PFSK-1 (cell line): ENCODE measurements around the gene CENPX.
A peak's percentile ranks its signal among the peaks of the same experiment; 100 is the strongest.

Source experiments
- FOXP2 ChIP-seq: optimal IDR thresholded peaks from 2 replicates; pipeline ENCODE3; 2011; ENCODE audit warnings: borderline replicate concordance, control low read depth, inconsistent platforms; ENCODE audit not compliant: insufficient read depth; ENCODE audit errors: extremely low read length, extremely low read depth
- POLR2AphosphoS5 ChIP-seq: IDR thresholded peaks from 2 replicates; pipeline ENCODE4 v1.6.1; 2012; ENCODE audit warnings: low read depth, mild to moderate bottlenecking, control low read depth, low read length, moderate library complexity
- SIN3A ChIP-seq: IDR thresholded peaks from 2 replicates; pipeline ENCODE4 v1.6.1; 2012; ENCODE audit warnings: mild to moderate bottlenecking, low read length, moderate library complexity, borderline replicate concordance; ENCODE audit not compliant: insufficient read depth
- TAF1 ChIP-seq: IDR thresholded peaks from 2 replicates; pipeline ENCODE4 v1.6.1; 2012; ENCODE audit warnings: low read length, control low read depth, borderline replicate concordance; ENCODE audit not compliant: insufficient read depth
- TF ChIP-seq, protein P1 (sequence below), 2 experiments: IDR thresholded peaks; 2 replicates each; pipeline versions ENCODE4 v1.6.1 to v1.8.0; 2011 to 2012; ENCODE audit warnings: low read depth in 2 of 2, low read length in 2 of 2, control low read depth in 1 of 2, inconsistent platforms in 1 of 2, mild to moderate bottlenecking in 1 of 2, moderate library complexity in 1 of 2; ENCODE audit not compliant: insufficient read depth in 1 of 2

CENPX gene

DNA sequence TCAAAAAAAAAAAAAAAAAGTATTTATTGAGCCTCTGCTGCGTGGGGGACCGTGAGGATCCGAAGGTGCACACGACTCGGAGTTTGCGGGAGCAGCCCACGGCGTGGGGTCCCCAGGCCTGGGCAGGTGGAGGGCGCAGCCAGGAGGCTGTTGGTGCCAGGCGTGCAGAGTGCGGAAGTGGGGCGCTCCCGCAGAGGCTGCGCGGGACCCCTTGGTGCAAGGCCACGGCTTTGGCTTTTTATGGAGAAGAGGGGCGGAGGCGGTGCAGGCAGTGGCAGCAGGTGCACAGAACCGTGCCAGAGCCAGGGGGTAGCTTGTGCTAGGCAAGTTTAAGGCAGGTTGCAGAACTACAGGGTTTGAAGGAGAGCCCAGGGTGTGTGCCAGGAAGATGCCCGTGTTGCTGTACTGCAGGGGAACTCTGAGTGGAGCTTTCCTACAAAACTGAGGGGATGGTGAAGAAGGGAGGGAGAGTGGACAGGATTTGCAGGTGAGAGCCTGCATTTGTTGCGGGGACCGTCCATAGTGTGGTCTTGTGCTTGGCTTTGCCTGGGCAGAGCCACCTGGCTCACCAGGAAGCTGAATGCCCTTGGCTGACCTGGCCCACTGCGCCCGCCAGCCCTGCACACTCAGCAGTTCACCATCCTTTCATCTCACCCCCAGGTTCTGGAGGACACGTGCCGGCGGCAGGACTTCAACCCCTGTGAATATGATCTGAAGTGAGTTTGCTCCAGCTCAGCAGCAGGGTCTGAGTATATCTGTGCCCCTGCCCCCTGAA, 44.0 kb downstream of the CENPX start:
- TF ChIP-seq FOXP2 (no peak), TAF1 (no peak), POLR2AphosphoS5 (no peak), SIN3A (no peak)
- TF ChIP-seq, protein P1, sequence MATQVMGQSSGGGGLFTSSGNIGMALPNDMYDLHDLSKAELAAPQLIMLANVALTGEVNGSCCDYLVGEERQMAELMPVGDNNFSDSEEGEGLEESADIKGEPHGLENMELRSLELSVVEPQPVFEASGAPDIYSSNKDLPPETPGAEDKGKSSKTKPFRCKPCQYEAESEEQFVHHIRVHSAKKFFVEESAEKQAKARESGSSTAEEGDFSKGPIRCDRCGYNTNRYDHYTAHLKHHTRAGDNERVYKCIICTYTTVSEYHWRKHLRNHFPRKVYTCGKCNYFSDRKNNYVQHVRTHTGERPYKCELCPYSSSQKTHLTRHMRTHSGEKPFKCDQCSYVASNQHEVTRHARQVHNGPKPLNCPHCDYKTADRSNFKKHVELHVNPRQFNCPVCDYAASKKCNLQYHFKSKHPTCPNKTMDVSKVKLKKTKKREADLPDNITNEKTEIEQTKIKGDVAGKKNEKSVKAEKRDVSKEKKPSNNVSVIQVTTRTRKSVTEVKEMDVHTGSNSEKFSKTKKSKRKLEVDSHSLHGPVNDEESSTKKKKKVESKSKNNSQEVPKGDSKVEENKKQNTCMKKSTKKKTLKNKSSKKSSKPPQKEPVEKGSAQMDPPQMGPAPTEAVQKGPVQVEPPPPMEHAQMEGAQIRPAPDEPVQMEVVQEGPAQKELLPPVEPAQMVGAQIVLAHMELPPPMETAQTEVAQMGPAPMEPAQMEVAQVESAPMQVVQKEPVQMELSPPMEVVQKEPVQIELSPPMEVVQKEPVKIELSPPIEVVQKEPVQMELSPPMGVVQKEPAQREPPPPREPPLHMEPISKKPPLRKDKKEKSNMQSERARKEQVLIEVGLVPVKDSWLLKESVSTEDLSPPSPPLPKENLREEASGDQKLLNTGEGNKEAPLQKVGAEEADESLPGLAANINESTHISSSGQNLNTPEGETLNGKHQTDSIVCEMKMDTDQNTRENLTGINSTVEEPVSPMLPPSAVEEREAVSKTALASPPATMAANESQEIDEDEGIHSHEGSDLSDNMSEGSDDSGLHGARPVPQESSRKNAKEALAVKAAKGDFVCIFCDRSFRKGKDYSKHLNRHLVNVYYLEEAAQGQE (IDR thresholded peaks at IDR 0.05; ENCODE audit: insufficient read depth in 1 of 2, low read depth in 2 of 2, low read length in 2 of 2): no peak

- TF ChIP-seq TAF1: peak; percentile 88; the same call in 1 of the 2 replicates
- peak; percentile 93 for TF ChIP-seq FOXP2
- peak; percentile 94 for TF ChIP-seq POLR2AphosphoS5
- peak; percentile 92 for TF ChIP-seq SIN3A
- TF ChIP-seq, protein P1 (IDR thresholded peaks at IDR 0.05; ENCODE audit: insufficient read depth in 1 of 2, low read depth in 2 of 2, low read length in 2 of 2): peak in 1 of 2 experiments; percentile 52; a peak in 1 of 4 replicates
These were observed 45.4 kb downstream of the CENPX start, which contains the start of gene ASPSCR1 for GRCh38 chr17:81977211-81977808. Gene ASPSCR1 (plus strand): TSS chr17:81977629. CDS start chr17:81977647, 18 bp downstream.

DNA sequence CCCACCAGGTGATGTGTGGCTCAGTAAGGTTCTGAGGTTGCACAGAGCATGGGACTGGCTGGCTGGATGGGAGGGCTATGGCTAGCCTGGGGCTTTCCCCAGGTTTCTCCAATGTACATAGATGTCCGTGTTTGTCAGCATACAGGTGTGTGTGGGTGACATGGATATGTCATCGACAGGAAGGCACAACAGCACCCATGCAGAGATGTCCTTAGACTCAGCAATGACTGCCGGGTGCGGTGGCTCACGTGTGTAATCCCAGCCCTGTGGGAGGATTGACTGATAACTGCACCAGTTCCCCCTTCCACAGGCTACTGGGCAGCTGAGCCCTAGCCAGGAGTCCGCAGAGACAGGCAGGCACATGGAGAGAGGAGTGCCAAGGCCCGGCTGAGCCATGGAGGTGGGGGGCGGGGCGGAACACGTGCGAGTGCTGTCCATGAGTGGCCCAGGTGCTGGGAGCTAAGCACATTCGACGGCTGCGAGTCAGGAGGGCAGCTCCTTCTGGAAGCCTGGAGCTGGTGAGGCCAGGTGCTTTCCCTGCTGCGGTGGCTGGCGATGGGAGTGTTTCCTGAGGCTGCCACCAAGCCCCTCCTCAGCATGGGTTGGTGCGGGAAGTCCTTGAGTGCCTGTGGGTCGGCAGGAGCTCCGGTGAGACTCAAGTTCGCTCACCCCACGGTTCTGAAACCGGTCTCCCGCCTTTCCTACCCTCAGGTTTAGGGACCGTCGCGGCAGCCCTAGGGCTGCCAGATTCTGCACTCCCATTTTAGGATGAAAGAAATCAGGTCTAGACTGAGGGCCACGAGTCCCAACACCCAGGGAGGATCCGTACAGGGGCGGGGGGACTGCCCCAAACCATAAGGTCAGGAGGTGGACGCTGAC, 46.1 kb downstream of the CENPX start:
- no peak for TF ChIP-seq FOXP2
- no peak for TF ChIP-seq SIN3A
- TF ChIP-seq POLR2AphosphoS5: no peak
- TF ChIP-seq, protein P1 (IDR thresholded peaks at IDR 0.05; ENCODE audit: insufficient read depth in 1 of 2, low read depth in 2 of 2, low read length in 2 of 2): no peak
- TF ChIP-seq TAF1: no peak

DNA sequence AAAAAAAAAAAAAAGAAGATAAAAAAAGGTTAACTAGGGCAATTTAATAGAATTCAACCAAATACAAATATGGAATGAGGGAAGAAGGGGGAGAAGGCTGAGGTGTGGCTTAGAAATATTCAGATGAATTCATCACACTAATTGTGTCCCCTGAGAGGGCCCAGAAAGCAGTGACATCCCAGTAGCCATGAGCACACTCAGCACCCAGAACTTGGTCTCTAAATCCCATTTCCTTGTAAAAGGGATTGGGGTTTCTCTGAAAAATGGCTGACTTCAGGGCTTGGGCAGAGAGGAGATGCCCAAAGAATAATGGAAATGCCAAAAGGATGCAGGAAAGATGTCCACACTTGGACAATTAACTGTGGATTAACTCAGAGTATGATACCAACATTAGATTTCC, 49.2 kb downstream of the CENPX start:
- TF ChIP-seq POLR2AphosphoS5: no peak
- TF ChIP-seq, protein P1 (IDR thresholded peaks at IDR 0.05; ENCODE audit: insufficient read depth in 1 of 2, low read depth in 2 of 2, low read length in 2 of 2): no peak
- no peak for TF ChIP-seq SIN3A
- no peak for TF ChIP-seq TAF1
- TF ChIP-seq FOXP2: no peak
